ENCODE results near the gene GLTP.

DNA sequence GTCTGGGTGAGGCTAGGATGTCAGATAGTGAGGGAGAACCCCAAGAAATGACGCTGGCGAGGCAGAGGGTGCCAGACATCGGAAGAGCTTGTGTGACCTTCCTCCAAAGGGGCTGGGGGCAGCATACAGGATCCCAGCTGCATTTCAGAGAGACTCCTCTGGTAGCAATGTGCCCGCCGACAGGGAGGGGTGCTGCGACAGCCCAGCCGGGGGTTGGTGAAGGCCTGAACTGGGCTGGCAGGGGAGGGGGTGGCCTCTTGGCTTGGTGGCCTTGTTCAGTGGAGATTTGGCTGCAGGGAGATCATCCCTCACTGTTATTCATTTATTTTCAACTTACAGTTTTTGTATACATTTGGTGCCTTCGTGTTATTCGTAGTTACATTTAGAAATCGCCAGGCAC, 25.0 kb upstream of the GLTP start:
- TF ChIP-seq CTCF (conservative IDR thresholded peaks at IDR 0.05 in 1 of 2, IDR thresholded peaks at IDR 0.05 in 1 of 2; ENCODE audit: low read depth in 1 of 2, low read length in 2 of 2) (no peak), EZH2 (IDR thresholded peaks at IDR 0.05; ENCODE audit: low read length, missing control alignments) (no peak)
